Kidney epithelial cell (primary cell): Measurements from ENCODE around the gene LIN28B. TPM values are rescaled to one million over a fixed set of nuclear protein-coding genes. Genes with fewer than 3 reads are reported as not detected.

Experiments
- DNase-seq: peaks from one replicate; pipeline ENCODE4 v3.0.0-alpha.2; 2010; ENCODE audit warnings: low read depth
- H3K27me3 ChIP-seq: 2 replicates; pipeline ENCODE4 v1.6.0; 2011; ENCODE audit warnings: low read length; ENCODE audit not compliant: control insufficient read depth, insufficient read depth
- H3K36me3 ChIP-seq: 2 replicates; pipeline ENCODE4 v1.5.1; 2011; ENCODE audit warnings: low read length; ENCODE audit not compliant: control insufficient read depth, insufficient read depth
- H3K4me3 ChIP-seq: 2 replicates; pipeline ENCODE4 v1.5.1; 2011; ENCODE audit warnings: low read depth, mild to moderate bottlenecking, control low read depth, low read length
- total RNA-seq: library from RNA; depleted of rRNA; stranded (reverse); fragments of >200 nt; gene quantifications from 2 replicates; pipeline ENCODE4 v1.2.3, GENCODE V29; 2015
- TF ChIP-seq, protein P1 (sequence below): IDR thresholded peaks from 2 replicates; pipeline ENCODE4 v1.5.1; 2011; ENCODE audit warnings: mild to moderate bottlenecking, moderate library complexity, low read length, control low read depth, inconsistent platforms; ENCODE audit not compliant: insufficient read depth, poor library complexity, severe bottlenecking

Gene LIN28B
- total RNA-seq, 1 donor from 2014 or later = 0.92 TPM

DNA sequence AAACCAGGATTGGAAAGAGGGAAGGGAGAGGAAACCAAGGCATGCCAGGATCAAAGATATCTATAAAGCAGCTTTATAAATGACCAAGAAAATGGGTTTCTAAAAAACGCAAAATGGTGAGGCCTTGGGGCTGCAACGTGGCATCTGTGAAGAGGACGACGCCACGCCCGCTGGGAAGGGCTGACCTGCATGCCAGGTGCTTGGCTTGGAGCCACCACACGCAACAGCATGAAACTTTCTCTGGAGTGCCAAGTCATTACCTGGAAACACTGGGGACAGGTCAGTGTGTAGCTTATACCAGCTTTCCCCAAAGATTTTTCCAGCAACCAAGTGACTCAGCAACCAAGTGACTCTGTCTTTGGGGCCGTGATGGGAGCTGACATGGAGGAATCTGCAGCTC lies 140.4 kb downstream of the LIN28B start:
- no peak for DNase-seq
- TF ChIP-seq, protein P1, sequence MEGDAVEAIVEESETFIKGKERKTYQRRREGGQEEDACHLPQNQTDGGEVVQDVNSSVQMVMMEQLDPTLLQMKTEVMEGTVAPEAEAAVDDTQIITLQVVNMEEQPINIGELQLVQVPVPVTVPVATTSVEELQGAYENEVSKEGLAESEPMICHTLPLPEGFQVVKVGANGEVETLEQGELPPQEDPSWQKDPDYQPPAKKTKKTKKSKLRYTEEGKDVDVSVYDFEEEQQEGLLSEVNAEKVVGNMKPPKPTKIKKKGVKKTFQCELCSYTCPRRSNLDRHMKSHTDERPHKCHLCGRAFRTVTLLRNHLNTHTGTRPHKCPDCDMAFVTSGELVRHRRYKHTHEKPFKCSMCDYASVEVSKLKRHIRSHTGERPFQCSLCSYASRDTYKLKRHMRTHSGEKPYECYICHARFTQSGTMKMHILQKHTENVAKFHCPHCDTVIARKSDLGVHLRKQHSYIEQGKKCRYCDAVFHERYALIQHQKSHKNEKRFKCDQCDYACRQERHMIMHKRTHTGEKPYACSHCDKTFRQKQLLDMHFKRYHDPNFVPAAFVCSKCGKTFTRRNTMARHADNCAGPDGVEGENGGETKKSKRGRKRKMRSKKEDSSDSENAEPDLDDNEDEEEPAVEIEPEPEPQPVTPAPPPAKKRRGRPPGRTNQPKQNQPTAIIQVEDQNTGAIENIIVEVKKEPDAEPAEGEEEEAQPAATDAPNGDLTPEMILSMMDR = no peak
- no peaks in the 10 kb centered on the region for H3K27me3 ChIP-seq
- H3K36me3 ChIP-seq = no peaks in the 10 kb centered on the region
- H3K4me3 ChIP-seq = no peak overlapping the region

DNA sequence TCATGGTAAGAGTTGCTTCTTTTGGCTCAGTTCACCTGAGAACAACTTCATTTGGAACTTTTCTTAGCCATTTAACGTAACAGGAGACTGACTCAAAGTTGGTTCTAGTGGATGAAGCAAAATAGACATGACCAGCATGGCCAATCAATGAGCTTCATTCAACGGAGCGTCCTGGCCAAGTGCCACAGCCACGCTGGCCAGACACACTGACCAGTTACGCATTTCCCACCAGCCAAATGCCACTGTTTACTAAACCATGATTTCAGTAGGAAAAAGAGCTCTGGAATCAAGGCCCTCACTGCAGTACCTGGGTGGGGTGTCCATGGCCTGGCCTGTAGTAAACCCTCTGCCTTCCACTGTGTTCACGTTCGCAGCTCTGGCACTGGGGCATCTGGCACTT lies 142.5 kb downstream of the LIN28B start:
- DNase-seq = no peak
- TF ChIP-seq, protein P1 = no peak
- H3K4me3 ChIP-seq = no peak overlapping the region
- H3K27me3 ChIP-seq = no peaks in the 10 kb centered on the region
- no peaks in the 10 kb centered on the region for H3K36me3 ChIP-seq

DNA sequence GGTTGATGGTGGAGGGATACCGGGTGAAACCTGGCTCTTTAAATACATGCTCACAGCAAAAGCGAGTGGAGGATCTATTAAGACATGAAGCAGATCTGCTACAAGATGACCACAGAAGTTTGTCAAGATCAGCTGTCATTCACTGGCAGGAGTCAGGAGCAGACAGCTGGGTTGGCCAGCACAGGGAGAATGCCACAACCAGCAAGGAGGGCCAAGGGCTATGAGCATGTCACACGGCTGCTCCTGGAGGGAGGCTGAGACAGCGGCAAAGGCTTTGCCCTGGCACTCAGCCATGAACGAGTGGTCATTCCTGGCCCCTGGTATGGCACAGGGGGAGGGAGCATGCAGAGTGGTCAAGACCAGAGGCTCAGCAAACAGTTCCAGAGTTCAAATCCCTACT lies 145.3 kb downstream of the LIN28B start:
- TF ChIP-seq, protein P1 = no peak

DNA sequence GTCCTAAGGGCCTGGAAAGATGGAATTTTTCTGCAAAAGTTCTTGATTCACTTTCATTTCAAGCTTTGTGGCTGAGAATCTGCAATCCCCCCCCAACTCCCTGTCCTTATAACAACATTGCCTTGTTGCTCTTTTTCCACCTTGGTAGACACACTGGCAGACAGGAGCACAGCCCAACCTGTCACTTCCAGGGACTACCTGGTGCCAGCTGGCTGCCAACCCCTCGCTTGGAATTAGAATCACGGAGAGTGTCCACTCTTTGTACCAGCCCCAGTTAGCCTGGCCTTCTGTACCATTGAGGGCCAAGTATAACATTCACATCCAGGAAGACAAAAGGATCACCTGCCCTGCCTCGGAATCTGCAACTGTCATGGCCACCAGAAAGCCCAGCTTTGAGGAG lies 148.2 kb downstream of the LIN28B start:
- TF ChIP-seq, protein P1 = no peak
- H3K4me3 ChIP-seq = no peak overlapping the region
- no peaks in the 10 kb centered on the region for H3K36me3 ChIP-seq
- no peak for DNase-seq
- no peaks in the 10 kb centered on the region for H3K27me3 ChIP-seq

More for the DNA sequence above, 145.3 kb downstream of the LIN28B start:
- Histone ChIP-seq H3K36me3 (no peaks in the 10 kb centered on the region), H3K27me3 (no peaks in the 10 kb centered on the region), H3K4me3 (no peak overlapping the region)
- DNase-seq = no peak

DNA sequence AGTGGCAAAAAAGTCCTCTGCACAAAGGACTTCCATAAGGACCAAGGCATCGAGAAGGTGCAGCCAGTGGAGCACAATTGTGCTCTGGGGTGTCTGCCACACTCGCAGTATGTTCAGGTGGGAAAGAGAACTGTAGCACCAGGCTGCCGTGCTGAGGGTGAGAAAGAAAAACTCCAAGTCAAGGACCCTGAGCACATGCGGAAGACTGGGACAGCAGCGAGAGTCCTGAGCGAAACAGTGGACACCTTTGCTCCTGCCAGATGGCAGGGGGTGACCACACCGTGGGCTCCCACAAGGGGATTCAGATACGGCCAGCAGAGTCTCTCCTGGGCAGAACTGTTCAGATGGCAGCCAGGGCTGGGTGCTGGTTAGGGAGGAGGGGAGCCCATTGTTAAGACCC lies 149.4 kb downstream of the LIN28B start:
- H3K4me3 ChIP-seq = no peak overlapping the region

DNA sequence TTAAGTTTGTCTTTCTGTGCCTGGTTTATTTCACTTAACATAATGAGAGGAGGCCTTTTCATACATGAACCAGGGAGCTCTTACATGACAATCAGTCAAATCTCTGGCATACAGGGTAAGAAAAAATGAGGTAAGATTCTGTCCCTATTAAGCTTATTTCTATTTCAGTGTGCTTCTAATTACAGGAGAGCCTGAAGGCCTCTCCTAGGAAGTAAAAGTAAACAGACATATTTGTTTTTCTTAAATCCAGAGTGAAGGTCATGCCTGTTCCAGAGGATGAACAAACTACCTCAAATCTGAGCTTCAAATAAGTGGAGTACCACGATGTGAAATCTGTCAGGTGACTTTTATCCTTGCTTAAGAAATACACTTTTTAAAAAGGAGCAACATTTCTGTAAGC lies 150.3 kb downstream of the LIN28B start:
- no peak for DNase-seq
- no peaks in the 10 kb centered on the region for H3K36me3 ChIP-seq
- H3K4me3 ChIP-seq = no peak overlapping the region
- TF ChIP-seq, protein P1 = no peak
- no peaks in the 10 kb centered on the region for H3K27me3 ChIP-seq

More for the DNA sequence above, 149.4 kb downstream of the LIN28B start:
- DNase-seq = no peak
- no peaks in the 10 kb centered on the region for H3K27me3 ChIP-seq
- TF ChIP-seq, protein P1 = no peak
- H3K36me3 ChIP-seq = no peaks in the 10 kb centered on the region
